HG02943 (cell line): ENCODE data around the gene NODAL.

Source experiments
- ATAC-seq: cut with Tn5 transposase; IDR thresholded peaks from one replicate; pipeline ENCODE4 v1.9.1; 2021; ENCODE audit warnings: mild to moderate bottlenecking, low read depth, moderate library complexity; ENCODE audit not compliant: unreplicated experiment

Gene NODAL

DNA sequence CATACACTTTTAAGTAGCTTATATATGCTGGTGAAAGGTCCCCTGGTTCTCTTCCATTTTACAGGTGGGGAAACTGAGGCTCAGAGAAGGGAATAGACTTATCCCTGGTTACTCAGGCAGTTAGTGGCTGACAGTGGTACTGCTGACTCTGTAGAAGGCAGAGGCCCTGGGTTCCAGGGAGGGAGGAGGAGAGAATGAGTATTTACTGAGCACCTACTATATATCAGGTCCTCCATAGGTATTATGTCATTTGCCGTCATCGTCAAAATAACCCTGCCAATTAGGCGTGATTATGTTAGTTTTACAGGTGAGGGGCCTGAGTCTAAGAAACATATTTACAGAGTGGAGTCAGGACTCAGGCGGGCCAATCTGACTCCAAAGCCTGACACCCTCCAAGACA, 23.8 kb upstream of the NODAL start:
- no peak for ATAC-seq

- no peak for ATAC-seq
Measured at GRCh38 chr10:70462349-70462984, 21.0 kb upstream of the NODAL start.

GRCh38 chr10:70461397-70462348, 20.2 kb upstream of the NODAL start:
- ATAC-seq: no peak

DNA sequence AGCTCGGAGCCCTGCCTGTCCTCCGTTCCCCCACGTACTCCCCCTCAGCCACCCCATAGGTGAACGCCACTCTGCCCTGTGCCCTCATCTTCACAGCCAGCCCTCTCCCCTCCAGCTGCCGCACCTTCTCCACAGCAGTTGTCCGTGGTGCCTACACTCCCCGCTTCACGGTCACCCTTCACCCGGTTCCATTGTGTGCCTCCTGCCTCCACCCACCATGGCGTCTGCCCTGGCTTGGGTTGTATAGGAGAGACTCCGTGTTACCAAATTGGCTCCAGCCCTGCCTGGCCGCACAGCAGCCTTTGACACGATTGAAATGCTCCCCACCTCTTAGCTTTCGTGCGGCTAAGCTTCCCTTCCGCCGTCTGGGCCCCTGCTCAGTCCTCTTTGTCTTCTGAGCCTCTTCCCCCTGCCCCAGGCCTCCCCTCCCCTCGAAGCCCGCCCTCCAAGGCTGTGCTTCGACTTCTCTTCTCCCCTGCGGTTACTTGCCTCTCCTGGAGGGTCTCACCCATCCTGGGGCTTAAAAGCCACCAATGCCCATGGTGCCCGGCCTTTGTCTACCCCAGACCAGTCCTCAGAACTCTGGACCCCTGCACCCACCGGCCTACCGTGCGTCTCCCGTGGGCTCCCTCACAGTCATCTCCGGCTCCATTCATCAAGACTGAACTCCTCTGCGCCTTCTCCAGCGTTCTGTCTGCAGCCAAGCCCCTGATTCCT, 18.5 kb upstream of the NODAL start:
- ATAC-seq: no peak

DNA sequence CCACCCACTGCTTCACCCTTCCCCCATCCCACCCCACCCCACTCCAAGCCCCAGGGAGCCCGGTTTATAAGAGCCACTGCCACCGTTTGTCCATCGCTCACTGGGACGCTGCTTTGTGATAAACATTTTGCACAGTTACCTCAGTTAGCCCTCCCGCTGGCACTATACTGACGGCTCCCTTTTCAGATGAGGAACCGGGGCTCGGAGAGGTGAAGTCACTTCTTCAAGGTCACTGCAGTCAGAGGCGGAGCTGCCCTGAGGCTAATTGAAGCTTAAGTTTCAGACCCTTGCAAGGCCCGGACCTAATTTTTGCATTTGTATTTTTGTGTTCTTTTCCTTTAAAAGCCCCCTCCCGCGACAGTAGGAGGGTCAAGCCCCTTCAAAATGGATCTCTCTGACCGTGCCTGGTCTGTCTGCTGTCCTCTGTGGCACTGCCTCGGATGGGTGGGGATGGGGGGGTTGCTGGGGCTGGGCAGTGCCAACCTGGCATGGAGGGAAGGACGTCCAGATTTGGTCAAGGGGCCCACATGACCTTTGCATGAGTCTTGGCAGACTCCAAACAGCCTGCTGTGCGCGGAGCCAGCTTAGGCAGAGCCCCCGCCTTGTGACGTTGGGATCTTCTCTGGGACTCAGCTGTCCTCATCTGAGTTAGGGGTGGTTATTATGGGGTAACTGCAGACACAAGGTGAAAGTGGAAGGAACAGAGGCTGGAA, 17.7 kb upstream of the NODAL start:
- ATAC-seq: no peak

DNA sequence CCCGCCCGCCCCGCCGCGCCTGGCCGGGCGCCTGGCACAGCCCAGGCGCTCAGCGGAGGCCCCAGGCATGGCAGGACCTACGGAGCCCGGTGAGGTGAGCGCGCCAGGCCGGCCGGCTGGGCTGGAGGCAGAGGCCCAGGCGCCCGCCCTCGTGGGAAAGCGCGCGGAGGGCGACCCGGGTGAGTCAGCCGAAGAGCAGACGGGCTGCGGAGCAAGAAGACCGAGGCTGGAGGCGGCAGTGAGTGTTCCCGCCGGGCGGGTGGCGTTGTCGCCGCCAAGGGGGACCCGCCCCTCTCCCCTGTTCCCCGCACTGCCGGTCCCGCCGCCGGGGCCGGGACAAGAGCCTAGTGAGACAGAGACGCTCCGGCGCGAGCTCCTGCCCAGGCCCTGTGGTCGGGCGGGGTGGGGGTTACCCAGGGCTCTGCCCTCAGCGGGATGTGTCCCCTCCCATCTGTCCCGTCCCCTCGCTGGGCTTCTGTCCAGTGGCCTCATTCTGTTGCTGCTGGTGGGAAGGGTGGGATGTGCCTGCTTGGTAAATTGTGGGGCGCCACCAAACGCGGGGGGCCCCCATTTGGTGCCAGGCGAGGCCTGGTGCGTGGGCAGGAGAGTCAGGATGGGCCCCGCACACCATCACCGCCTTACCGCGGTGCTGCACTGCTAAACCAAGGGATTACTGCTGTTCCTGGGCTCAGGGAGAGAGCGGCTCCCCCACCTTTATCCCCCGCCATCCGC, 17.0 kb upstream of the NODAL start:
- no peak for ATAC-seq

DNA sequence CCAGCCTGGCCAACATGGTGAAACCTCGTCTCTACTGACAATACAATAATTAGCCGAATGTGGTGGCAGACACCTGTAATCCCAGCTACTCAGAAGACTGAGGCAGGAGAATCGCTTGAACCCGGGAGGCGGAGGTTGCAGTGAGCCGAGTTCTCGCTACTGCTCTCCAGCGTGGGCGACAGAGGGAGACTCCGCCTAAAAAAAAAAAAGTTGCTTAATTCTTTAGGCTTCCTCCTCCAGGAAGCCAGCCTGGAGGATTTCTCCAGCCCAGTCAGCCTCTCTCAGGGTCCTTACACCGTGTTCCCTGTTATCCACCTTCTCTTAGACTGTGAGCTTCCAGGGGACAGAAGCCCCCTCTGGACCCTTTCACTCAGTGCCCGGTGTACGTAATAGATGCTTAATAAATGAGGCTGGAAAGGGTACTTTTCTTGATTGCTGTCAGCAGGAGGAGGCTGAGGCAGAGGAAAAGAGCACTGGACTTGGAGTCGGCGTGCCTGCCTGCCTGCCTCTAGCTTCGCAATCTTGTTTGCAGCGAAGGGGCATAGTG, 16.4 kb upstream of the NODAL start:
- no peak for ATAC-seq

GRCh38 chr10:70456164-70456563, 14.7 kb upstream of the NODAL start:
- ATAC-seq: no peak

DNA sequence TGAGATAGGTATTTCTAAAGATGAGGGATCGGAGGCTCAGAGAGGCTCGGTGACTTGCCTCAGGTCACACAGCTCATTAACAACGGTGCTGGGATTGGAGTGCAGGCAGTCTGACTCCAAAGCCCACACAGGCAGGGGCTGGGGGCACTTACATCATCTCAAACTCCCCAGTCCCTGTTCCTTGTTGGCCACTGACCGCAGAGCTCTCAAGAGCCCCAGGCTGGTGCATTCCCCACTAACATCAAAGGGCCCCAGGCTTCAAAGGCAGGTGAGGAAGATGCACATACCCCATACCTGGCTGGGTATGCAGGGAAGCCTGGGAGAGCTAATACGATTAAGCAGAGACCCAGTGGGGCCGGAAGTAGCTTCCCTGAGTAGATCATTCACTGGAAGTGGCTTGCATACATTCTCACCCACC, 13.7 kb upstream of the NODAL start:
- ATAC-seq: no peak

- ATAC-seq: no peak
Measured at GRCh38 chr10:70448236-70448635, 6.8 kb upstream of the NODAL start.

DNA sequence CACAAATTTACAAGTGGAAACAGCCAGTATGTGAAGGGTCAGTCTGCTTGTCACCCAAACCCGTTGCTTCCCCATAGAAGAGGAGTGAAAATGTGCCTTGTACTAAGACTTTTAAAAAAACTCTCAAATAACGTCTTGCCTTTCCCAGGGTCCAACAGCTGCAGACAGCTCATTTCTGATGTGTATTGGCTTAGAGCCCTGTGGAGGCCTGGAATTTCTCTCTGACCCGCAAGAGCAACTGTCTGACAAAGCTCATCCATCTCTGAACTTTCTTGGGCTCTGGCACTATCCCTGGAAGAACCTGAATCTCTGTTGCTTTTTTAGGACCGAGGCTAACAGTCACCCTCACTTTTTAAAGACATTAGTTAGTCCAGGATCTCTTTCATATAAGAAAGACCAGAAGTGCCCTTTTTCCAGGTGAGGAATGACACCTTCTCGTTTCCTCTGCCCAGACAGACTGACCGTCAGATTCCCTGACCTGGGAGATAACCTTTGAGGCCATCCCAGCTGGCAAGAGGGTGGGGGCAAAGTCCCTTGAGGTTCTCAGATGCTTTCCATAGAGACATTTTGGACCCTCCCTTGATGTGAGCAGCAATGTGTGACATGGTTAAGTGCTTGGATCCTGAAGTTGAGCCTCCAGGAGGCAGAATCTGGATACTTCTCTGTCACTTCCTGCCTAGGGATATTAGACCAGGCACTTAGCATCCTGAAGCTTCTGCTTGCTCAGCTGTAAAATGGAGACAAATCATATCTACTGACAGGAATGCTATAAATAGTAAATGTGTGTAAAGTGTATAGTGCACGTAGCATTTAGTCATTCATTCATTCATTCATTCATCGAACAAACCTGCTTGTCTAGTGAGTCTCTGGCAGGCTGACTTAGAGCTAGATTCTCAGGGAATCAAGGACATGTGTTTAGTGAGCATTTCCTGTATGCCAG, 4.5 kb upstream of the NODAL start:
- no peak for ATAC-seq

DNA sequence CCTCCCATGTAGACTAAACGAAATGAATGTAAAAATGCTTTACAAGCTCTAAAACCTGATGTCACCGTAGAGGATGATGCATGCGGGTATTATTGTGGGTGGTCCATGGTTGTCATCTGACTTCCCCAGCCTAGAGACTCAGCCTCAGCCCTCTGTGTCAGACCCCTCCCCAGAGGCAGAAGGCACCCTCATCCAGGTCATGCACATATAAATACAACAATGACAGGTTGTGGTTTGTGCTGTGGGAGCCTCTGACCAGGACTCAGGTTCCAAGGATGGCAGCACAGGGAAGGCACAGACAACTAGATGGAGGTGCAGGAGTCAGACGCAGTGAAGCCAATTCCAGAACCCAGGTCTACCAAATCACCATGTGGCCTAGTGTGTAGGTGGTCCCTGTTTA, 3.3 kb upstream of the NODAL start:
- ATAC-seq: no peak

DNA sequence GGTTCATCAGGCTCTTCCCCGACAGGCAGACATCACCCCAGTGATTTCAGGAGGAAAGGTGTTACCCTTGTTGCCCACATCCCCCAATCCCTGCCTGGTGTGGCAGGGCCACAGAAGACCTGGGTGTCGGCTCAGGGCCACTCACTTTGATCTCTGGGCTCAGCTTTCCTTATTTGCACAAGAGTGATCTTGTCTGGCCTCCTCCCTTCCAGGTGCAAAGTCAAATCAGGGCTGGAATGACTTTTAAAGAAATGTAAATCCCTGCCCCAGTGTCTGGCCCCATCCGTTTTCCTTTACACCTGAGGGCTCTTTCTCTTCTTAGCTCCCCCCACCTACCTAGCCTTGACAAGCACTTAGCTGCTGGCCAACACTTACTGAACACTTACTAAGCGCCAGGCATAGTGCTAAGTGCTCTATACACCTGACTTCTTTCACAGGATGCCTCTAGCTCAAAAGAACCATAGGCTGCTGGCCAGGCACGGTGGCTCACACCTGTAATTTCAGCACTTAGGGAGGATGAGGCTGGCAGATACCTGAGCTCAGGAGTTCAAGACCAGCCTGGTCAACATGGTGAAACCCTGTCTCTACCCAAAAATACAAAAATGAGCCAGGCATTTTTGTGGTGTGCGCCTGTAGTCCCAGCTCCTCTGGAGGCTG, 979 bp upstream of the NODAL start:
- no peak for ATAC-seq

DNA sequence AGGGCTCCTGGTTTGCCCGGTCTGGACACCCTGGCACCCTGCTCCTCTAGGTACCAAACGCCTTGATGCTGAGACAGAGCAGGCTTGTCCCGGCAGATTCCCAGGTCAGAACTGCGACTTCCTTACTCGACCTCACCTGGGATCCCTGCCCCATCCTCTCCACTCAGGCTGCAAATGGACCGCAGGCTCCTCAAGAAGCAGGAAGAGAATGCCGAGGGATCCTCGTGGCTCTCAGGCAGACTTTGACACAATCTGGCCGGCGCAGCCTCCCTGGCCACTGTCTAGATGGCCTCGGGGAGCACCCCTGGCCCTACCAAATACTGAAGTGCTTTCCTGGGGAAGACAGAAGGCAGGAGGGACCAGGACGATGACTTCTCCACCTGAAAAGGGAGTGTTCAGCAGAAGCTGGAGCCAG, 421 bp upstream of the NODAL start:
- ATAC-seq: no peak

- ATAC-seq: no peak
Measured at GRCh38 chr10:70440296-70441160, 953 bp downstream of the NODAL start.

- no peak for ATAC-seq
Measured at GRCh38 chr10:70437721-70438120, 3.8 kb downstream of the NODAL start.
